ENCODE measurements around the gene MBOAT1.

GRCh38 chr6:20168690-20169089 is 43.6 kb downstream of the MBOAT1 start:
- TF ChIP-seq ZNF691 (CRISPR knock-in tag; IDR thresholded peaks at IDR 0.05; ENCODE audit: borderline replicate concordance, low read depth) (no peak), ZNF556 (CRISPR knock-in tag; IDR thresholded peaks at IDR 0.05; ENCODE audit: borderline replicate concordance) (no peak), ZNF138 (CRISPR knock-in tag; IDR thresholded peaks at IDR 0.05; ENCODE audit: low read depth) (no peak), BHLHE40 (IDR thresholded peaks at IDR 0.05; ENCODE audit: low read length) (no peak), ZBTB7A (CRISPR knock-in tag; IDR thresholded peaks at IDR 0.05) (no peak), MAX (IDR thresholded peaks at IDR 0.05) (no peak), BCL6 (CRISPR knock-in tag; IDR thresholded peaks at IDR 0.05) (no peak), EEA1 (CRISPR knock-in tag; IDR thresholded peaks at IDR 0.05; ENCODE audit: borderline replicate concordance) (no peak), HIC2 (CRISPR knock-in tag; IDR thresholded peaks at IDR 0.05; ENCODE audit: low read depth) (no peak), ZKSCAN1 (IDR thresholded peaks at IDR 0.05; ENCODE audit: low read length) (no peak), AGO2 (optimal IDR thresholded peaks at IDR 0.05; ENCODE audit: low read depth, low read length) (no peak), POLR2A (IDR thresholded peaks at IDR 0.05; ENCODE audit: insufficient read depth in 1 of 2, low read depth in 2 of 2, low read length in 2 of 2) (no peak), MXI1 (IDR thresholded peaks at IDR 0.05; ENCODE audit: borderline replicate concordance, low read depth, low read length) (no peak), TERF1 (CRISPR knock-in tag; IDR thresholded peaks at IDR 0.05) (no peak)

Measured in HepG2 (cell line).